NCI-H2196 (cell line): ENCODE results near the gene SLC26A1.
A peak's percentile ranks its signal among the peaks of the same experiment; 100 is the strongest.

Source experiments
- DNase-seq: peaks from one replicate; lab custom pipeline; 2025; ENCODE audit not compliant: unreplicated experiment; lab: John Stamatoyannopoulos, UW

The SLC26A1 gene

DNA sequence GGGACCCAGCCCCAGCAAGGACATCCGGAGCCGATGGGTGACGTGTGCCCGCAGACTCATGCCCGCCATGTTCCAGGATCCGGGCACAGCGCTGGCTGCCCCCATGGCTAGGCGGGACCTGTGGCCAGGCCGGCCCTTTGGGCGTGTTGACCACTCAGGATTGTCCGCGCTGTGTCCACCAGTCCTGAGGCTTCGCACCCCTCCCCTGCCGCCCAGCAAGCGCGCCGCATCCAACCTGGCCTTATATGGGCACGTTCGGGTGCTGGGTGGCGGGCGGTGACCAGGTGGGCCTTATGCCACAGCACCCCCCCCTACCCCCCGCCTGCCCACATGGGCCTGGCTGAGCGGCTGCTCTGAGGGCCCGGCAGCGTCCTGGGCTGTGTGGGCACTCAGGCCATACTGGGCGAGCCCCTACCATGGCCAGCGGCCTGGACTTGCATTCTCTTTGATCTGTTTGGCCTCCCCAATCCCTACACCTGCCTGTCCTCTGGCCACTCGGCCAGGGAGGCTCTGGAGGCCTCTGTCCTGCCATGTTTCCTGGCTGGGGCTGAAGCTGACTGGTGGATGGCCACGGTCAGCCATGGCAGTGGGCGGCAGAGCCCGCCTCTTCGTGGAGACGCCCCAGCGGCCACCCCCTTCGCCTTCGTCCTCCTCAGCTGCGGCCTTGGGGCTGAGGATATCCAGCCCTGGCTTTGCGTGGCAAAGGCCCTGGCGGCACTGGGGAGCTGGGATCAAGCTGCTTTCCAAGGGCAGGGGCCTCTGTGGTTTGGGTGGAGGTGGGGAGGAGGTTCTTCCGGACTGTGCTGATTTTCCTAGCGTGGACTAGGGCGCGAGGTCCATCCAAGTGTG, 20.2 kb upstream of the SLC26A1 start:
- no peak for DNase-seq

DNA sequence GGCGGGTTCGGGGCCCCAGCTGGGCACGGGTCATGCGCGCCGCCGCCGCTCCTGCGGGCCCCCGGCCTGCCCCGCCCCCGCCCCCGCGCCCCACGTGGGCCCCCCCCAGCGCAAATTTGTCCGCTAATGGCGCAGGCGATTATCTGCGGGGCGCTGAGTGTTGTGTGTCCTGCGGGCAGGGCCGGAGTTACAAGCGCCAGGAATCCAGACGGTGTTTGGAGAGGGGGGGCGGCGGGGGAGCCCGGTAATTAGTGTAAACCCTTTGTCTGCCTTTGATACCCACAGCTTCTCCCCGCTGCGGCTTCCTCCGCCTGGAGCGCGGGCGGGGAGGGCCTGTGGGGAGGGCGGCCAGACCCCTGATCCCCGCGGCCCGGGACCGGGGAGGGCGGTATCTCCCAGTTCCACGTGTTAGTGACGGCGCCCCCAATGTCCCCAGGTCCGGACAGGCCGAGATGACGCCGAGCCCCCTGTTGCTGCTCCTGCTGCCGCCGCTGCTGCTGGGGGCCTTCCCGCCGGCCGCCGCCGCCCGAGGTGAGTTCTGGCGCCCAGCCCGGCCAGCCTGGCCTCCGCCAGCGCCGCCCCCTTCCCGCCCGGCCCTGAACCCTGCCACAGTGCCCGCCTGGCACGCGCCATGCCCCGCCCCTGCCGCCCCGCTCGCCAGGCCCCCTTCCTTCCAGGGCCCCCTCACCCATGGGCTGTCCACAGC, 19.0 kb upstream of the SLC26A1 start:
- peak; percentile 54 for DNase-seq

DNA sequence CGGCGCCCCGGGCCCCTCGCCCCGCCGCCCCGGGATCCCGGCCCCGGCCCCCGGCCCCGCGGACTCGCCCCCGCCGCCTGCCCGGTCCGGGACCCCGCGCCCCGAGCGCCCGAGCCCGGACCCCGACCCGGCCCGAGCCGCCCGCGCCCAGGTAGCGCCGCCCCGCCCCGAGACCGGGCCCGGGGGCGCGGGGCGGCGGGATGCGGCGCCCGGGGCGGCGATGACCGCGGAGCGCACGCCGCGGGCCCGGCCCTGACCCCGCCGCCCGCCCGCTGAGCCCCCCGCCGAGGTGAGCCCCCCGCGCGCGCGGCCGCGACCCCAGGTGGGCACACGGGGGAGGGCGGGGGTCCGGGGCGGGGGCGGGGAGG, 18.4 kb upstream of the SLC26A1 start:
- no peak for DNase-seq

DNA sequence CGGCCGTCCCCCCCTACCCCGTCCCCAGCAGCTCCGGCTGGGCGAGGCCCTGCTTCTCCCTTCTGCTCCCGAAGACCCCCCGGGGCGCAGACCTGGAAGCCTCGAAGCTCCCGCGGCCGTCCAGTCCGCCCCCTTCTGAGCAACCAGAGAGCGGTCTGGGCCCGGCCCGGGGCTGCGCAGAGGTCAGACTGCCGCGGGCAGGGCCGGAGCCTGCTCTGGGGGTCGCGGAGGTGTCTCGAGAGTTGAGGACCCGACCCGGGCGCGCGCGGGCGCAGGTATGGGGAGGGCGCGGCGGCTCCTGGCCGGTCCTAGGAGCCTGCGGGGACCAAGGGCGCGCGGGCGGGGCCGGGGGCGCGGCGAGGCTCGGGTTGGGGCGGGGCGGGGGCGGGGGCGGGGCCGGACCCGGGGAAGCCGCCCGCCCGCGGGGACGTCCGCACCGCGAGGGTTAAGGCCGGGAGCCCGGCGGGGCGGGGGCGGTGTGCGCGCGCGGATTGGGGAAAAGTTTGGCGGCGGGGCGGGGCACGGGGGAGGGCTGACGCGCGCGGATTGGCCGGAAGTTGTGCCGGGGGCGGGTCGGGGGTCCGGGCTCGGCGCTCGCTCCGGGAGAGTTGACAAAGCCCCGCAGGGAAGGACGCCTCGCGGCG, 17.9 kb upstream of the SLC26A1 start, which contains the start of gene FGFRL1:
Gene FGFRL1 (plus strand): TSS at position 605 of the 644 bp plus-strand sequence. CDS start 860 bp downstream, outside the sequence.
- peak; percentile 83 for DNase-seq

DNA sequence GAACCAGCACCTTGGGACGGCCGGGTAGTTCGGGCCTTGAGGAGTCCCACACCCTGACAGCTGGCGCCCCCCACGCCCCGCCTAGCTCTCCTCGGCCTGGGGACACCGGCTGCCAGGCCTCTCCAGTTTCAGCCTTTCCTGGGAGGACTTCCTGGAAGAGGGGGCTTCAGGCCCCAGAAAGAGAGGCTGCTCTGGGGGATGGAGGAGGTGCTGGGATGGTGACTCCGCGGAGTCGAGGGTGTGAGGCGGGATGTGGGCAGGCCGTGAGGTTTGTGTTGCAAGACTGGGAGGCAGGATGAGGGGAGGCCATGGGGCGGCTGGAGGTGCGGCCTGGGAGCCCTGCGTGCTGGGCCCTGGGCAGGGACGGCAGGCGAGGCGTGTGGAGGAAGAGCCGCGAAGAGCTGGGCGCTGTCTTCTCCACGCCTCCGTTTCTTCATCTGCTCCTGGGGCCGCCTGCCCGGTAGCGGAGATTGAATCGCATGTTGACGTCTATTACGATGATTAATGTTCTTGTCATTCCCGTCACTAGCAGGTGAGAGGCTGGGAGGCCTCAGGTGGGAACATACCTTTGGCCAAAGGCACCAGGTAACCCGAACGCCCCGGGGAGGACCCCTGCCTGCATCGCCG, 17.3 kb upstream of the SLC26A1 start:
- peak; percentile 55 for DNase-seq

DNA sequence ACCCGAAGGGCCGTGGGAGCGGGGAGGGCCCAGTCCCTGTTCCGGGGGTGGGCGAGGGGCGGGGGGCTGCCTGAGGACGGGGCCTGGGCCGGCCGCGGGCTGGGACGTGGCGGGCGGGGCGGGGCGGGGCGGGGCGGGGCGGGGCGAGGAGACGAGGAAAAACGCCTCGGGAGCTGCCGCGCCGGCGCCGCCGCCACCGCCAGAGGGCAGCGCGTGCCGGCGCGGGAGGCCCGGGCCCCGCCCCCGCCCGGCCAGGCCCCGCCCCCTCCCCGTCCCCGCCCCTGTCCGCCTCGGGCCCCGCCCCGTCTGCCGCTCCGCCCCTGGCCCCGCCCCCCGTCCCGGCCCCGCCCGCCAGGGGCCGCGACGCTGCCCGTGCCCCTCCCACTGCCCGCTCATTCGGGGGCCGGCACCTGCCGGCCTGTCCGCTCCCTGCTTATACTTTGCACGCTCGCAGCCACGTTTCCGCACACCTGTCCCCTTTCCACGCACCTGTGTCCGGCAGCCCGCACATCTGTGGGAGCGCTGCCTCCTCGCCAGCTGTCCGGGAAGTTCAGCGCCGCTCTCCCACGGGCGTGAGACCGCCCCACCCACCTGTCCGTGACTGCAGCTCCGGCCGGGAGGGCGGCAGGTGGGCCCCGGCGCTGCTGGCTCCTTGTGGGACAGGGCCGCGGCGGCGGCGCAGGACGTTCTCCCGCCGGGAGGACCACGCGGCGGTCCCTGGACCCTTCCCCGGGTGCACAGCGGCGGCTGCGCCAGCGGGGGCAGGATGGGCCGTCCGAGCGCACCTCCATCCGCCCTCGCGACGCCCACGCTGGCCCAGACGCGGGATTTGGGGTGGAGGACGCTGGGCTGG, 16.6 kb upstream of the SLC26A1 start:
- DNase-seq, result peak; percentile 65

DNA sequence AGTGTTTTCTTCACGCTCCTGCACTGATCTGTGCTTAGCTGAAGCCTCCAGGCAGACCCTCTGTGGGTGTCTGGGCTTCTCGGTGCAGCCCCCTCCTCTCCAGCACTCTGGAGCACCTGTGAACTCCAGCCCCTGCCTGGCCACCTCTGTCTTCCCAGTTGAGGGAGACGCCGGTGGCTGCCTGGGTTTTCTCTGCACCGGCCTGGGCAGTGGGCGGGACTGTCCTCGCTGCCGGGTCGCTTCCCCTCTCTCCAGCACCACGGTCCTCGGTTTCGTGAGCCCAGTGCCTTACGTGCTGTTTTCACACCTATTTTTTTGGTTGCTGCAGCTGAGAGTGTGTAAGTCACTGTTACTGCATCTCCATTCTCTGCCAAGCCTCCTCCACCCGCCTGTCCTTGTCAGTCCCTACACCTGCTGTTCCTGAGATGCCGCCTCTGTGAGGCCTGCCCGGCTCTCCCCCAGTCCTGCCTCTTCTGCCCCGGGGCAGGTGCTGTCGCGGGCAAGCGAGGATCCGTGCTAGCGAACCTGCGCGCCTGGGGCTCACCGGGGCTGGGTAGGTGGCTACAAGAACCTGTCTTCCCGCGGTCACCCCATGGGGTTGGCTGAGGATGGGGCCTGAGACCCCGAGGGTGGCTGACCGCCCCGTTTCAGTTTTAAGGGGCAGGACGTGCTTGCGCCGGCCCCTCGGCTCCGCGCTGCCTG, 15.8 kb upstream of the SLC26A1 start:
- peak; percentile 6 for DNase-seq

DNA sequence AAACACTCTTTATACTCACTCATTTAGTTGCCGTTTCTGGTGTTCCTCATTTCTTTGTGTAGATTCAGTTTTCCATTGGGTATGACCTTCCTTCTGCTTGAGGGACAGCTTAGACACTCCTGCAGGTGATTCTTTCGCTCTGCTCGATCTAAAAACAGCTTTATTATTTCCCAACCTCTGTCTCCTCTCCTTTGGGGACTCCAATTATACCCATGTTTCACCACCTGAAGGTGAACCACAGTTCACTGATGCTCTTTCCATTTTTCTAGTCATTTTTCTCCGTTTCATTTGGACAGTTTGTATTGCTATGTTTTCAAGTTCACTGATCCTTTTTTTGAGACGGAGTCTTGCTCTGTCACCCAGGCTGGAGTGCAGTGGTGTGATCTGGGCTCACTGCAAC, 13.7 kb upstream of the SLC26A1 start:
- no peak for DNase-seq

DNA sequence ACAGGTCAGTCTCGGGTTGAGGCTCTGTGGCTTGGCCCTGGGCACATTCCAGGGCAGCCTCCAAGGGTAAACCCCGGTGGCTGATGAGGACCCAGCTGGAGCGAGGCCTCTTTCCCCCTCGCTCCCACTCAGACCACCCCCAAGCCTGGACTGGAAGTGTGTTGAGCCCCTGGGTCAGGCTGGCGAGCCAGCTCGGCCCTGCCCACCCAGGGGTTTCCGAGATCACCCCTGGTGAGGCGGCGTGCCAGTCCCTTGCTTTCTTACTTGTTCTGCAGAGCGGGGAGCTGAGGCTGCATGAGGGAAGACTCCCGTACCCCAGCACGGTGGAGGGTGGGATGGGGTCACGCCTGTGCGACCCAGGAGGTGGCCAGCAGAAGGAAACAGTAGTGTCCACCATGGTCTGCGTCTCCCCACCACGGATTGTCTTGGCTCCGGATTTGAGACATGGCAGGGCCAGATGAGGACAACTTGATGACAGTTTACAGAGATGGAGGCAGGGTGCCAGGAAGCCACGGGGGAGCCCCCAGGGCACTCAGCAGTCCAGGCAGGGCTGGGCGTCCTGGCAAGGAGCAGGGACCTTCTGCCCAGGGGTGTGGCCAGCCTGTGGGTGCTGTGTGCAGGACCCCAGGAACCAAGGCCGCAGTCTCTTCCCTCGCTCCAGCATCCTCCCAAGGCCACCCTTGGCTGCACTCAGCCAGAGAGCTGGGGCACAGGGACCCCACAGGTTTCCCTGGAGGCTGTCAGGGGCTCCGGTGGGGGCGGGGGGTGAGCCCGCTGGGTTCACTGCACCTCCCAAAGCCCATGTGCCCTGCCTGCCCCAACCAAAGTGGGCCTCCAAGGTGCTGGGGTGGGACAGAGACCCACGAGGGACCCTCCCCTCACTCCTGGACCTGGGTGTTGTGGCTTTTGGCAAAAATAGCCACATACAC, 11.6 kb upstream of the SLC26A1 start:
- no peak for DNase-seq

DNA sequence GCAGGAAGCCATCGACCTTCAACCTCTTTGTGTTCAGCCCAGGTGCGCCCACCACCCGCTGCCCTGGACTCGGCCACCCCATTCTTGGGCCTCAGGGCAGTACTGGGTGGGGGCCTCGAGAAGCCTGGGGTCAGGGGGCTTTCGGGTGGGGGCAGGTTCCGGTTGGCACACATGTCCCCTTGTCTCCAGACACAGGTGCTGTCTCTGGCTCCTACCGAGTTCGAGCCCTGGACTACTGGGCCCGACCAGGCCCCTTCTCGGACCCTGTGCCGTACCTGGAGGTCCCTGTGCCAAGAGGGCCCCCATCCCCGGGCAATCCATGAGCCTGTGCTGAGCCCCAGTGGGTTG, 10.8 kb upstream of the SLC26A1 start:
- DNase-seq, result no peak

DNA sequence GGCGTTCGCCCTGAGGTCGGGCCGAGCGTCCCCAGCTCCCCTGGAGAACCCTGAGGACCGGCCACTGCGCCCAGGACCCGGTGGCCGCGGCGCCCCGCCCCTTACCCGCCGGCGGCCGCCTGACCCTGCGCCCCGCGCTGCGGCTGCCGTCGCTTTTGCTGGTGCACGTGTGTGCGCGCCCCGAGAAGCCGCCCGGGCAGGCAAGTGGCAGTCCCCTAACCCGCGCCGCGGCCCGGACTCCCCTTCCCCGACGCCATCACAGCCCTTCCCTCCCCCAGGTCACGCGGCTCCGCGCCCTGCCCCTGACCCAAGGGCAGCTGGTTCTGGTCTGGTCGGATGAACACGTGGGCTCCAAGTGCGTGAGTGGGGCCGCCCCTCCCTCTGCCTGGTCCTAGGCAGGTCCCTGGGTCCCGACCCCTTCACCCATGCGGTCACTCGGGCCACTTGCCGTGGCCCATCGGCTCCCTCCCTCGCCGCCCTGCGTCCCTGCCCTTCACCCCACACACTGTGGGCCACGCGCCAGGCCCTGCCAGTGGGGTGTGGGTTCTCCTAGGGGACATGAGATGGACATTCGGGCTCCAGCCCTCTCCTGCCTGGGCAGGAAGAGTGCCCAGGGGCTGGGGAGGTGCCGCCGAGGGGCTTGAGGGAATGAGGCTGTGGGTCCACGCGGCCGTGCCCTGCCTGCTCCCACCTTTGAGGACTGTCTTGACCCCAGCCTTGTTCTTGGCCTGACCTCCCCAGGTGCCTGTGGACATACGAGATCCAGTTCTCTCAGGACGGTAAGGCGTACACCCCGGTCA, 10.3 kb upstream of the SLC26A1 start:
- DNase-seq, result no peak

DNA sequence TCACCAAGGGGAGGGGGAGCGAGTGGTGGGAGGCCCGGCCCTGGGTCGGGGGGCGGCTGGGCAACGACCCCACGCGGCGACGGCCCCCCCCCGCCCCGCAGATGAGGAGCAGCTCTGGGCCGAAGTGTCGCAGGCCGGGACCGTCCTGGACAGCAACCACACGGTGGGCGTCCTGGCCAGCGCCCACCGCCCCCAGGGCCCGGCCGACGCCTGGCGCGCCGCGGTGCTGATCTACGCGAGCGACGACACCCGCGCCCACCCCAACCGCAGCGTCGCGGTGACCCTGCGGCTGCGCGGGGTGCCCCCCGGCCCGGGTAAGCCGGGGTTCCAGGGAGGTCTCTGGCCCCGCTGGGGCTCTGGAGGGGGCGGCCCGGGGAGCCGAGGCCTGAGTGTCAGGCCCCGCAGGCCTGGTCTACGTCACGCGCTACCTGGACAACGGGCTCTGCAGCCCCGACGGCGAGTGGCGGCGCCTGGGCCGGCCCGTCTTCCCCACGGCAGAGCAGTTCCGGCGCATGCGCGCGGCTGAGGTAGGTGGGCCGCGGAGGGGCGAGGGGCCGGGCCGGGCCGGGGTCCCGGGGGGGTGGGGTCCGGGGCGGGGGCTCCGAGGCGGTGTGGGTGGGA, 9.5 kb upstream of the SLC26A1 start:
- no peak for DNase-seq

DNA sequence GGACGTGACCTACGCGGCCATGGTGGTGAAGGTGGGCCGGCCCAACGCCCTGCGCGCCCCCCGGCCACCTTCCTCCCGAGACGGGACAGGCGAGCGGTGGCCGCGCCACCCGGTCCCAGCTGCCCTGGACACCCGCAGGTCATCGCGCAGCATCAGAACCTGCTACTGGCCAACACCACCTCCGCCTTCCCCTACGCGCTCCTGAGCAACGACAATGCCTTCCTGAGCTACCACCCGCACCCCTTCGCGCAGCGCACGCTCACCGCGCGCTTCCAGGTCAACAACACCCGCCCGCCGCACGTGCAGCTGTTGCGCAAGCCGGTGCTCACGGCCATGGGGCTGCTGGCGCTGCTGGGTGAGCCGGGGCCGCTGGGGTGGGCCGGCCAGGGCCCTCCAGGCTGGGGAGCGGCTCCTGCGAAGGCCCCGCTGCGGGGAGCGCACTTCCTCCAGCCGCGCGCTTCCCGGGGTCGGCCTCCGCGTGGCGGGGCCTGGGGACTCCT, 9.0 kb upstream of the SLC26A1 start:
- peak; percentile 6 for DNase-seq

DNA sequence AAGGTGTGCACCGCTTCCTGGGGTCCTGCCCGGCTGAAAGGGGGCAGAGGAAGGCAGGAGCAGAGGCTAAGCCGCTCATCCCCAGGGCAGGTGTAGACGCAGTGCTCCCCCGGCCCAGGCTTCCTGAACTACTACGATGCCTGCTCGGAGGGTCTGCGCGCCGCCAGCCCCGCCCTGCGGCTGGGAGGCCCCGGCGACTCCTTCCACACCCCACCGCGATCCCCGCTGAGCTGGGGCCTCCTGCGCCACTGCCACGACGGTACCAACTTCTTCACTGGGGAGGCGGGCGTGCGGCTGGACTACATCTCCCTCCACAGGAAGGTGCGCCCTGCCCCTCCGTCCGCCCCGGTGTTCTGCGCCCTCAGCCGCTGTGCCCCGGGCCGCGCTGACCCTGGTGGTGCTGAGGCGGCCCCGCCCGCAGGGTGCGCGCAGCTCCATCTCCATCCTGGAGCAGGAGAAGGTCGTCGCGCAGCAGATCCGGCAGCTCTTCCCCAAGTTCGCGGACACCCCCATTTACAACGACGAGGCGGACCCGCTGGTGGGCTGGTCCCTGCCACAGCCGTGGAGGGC, 8.4 kb upstream of the SLC26A1 start:
- no peak for DNase-seq

DNA sequence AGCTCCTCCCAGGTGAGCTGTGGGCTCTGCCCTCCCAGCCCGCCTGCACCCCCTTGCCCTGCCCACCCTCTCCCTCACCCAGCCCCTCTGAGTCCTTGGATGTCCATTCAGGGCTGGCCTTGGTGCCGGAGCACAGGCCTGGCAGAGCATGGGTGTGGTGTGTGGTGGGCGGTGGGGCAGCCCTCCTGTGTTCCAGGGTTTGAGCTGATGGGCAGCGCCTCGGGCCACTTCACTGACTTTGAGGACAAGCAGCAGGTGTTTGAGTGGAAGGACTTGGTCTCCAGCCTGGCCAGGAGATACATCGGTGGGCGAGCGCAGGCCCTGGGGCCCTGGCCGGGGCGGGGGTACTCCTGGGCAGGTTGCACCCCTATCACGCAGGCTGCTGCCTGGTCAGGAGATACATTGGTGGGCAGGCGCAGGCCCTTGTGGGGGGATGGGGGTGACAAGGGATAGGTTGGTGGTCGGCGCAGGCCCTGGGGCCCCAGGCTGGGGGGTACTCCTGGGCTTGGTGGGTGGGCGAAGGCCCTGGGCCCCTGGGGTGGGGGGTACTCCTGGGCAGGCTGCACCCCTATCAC, 7.6 kb upstream of the SLC26A1 start:
- DNase-seq, result no peak

DNA sequence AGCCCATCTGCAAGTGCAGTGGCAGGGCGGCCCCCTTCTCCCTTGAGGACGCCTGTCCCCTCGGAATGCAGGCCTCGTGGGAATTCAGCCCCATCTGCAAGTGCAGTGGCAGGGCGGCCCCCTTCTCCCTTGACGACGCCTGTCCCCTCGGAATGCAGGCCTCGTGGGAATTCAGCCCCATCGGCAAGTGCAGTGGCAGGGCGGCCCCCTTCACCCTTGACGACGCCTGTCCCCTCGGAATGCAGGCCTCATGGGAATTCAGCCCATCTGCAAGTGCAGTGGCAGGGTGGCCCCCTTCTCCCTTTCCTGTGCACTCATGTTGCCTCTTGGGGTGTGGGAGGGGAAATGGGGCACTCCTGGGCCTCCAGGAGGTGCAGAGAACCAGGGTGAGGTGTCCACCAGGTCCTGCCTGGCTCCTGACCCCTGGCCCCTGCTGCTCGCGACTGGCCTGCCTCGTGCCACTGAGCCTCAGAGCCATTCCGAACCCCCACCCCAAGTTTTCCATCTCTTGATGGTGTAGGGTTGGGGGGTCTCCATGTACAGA, 6.8 kb upstream of the SLC26A1 start:
- no peak for DNase-seq
